Endothelial cell of umbilical vein (primary cell): Measurements from ENCODE around the gene PGD. TPM values are rescaled to one million over a fixed set of nuclear protein-coding genes. Genes with fewer than 3 reads are reported as not detected.

ENCODE experiments used
- BruUV-seq: library from RNA; stranded (reverse); fragments of 400-500 nt; replicated peaks from 2 replicates; lab custom pipeline; 2021; lab: Mats Ljungman, UMichigan
- CTCF ChIA-PET: fragments of 300-600, 350-600 bp; sonication (Branson Sonifier 250); formaldehyde crosslinking; loops from one replicate; lab custom pipeline; 2021; ENCODE audit warnings: antibody characterized with exemption, inconsistent platforms; lab: Charles Lee
- POLR2A ChIA-PET: fragments of 300-600, 350-600 bp; sonication (Branson Sonifier 250); formaldehyde crosslinking; loops from one replicate; lab custom pipeline; 2021; ENCODE audit warnings: antibody characterized with exemption, inconsistent platforms; lab: Charles Lee
- DNase-seq: peaks from one replicate; pipeline ENCODE4 v3.0.0-alpha.2; 2011; ENCODE audit warnings: low read depth, low spot score
- FAIRE-seq: peaks from 2 replicates; lab custom pipeline; 2011; peaks lifted over from hg19 to GRCh38; lab: Jason Lieb, UNC
- H2AFZ ChIP-seq: 2 replicates; pipeline ENCODE4 v1.6.0; 2012; ENCODE audit warnings: low read depth, low read length, control low read depth, inconsistent platforms
- H3K27ac ChIP-seq: 2 replicates; pipeline ENCODE4 v1.5.1; 2011; ENCODE audit warnings: low read depth, mild to moderate bottlenecking, control low read depth, low read length, moderate library complexity; ENCODE audit not compliant: insufficient read depth
- H3K27me3 ChIP-seq, 2 experiments: 2 replicates each; pipeline versions ENCODE4 v1.6.0 to v1.6.1; 2011; ENCODE audit warnings: low read length in 2 of 2, mixed read lengths in 1 of 2; ENCODE audit not compliant: control insufficient read depth in 2 of 2, insufficient read depth in 2 of 2
- H3K36me3 ChIP-seq, 2 experiments: 2 replicates in 1 of 2; 3 replicates in 1 of 2; pipeline ENCODE4 v1.5.1; 2011; ENCODE audit warnings: low read length in 2 of 2, mild to moderate bottlenecking in 1 of 2, moderate library complexity in 1 of 2; ENCODE audit not compliant: control insufficient read depth in 2 of 2, insufficient read depth in 2 of 2; ENCODE audit errors: extremely low read depth in 1 of 2
- H3K4me1 ChIP-seq: 3 replicates; pipeline ENCODE4 v1.5.1; 2011; ENCODE audit warnings: mild to moderate bottlenecking, low read length; ENCODE audit not compliant: control insufficient read depth, insufficient read depth; ENCODE audit errors: extremely low read depth
- H3K4me2 ChIP-seq: 2 replicates; pipeline ENCODE4 v1.6.1; 2011; ENCODE audit warnings: low read length, control low read depth, mixed read lengths; ENCODE audit not compliant: insufficient read depth
- H3K4me3 ChIP-seq, 3 experiments: fragments of 200-600 bp in 1 of 3; sonication (generic), shearing (Covaris generic) in 1 of 3; replicated peaks in 1 of 3; 2 replicates each; pipeline ENCODE4 v1.5.1; 2011 to 2016; ENCODE audit warnings: control low read depth in 3 of 3, low read length in 3 of 3, mild to moderate bottlenecking in 2 of 3, inconsistent platforms in 1 of 3, low read depth in 1 of 3, moderate library complexity in 1 of 3; ENCODE audit not compliant: insufficient read depth in 1 of 3
- H3K79me2 ChIP-seq: 2 replicates; pipeline ENCODE4 v1.6.0; 2012; ENCODE audit warnings: low read length, inconsistent platforms; ENCODE audit not compliant: control insufficient read depth, insufficient read depth
- H3K9ac ChIP-seq: replicated peaks from 2 replicates; pipeline ENCODE3; 2011; ENCODE audit warnings: low read length, control low read depth; ENCODE audit not compliant: insufficient read depth; ENCODE audit errors: extremely low read depth
- H3K9me1 ChIP-seq: replicated peaks from 3 replicates; pipeline ENCODE4 v1.6.0; 2011; ENCODE audit warnings: mild to moderate bottlenecking, low read length; ENCODE audit not compliant: control insufficient read depth, insufficient read depth; ENCODE audit errors: extremely low read depth
- H3K9me3 ChIP-seq: replicated peaks from 2 replicates; pipeline ENCODE4 v1.5.1; 2012; ENCODE audit warnings: low read length, inconsistent platforms; ENCODE audit not compliant: control insufficient read depth, insufficient read depth
- H4K20me1 ChIP-seq: replicated peaks from 2 replicates; pipeline ENCODE3; 2011; ENCODE audit warnings: mild to moderate bottlenecking, low read length; ENCODE audit not compliant: control insufficient read depth, insufficient read depth; ENCODE audit errors: extremely low read depth
- CTCF ChIP-seq, 2 donors: IDR thresholded peaks; 1 replicate in 1 of 2; 2 replicates in 1 of 2; pipeline ENCODE4 v1.5.1; 2011; ENCODE audit warnings: low read length in 2 of 2, mild to moderate bottlenecking in 2 of 2, moderate library complexity in 2 of 2, control low read depth in 1 of 2, inconsistent platforms in 1 of 2, low read depth in 1 of 2; ENCODE audit not compliant: insufficient read depth in 1 of 2; ENCODE audit errors: extremely low read depth in 1 of 2
- EZH2 ChIP-seq: IDR thresholded peaks from 2 replicates; pipeline ENCODE4 v1.6.1; 2012; ENCODE audit warnings: borderline replicate concordance, low read depth, mild to moderate bottlenecking, moderate library complexity, low read length, inconsistent platforms; ENCODE audit not compliant: severe bottlenecking
- FOS ChIP-seq: IDR thresholded peaks from 2 replicates; pipeline ENCODE4 v1.6.1; 2011; ENCODE audit warnings: mild to moderate bottlenecking, low read length, moderate library complexity, borderline replicate concordance; ENCODE audit not compliant: insufficient read depth
- GATA2 ChIP-seq: IDR thresholded peaks from 2 replicates; pipeline ENCODE4 v1.7.0; 2011; ENCODE audit warnings: low read depth, mild to moderate bottlenecking, moderate library complexity, mixed read lengths, low read length; ENCODE audit not compliant: insufficient read length, insufficient read depth
- JUN ChIP-seq: IDR thresholded peaks from 2 replicates; pipeline ENCODE4 v1.6.1; 2011; ENCODE audit warnings: borderline replicate concordance, low read depth; ENCODE audit not compliant: insufficient read length, insufficient read depth
- MAX ChIP-seq: IDR thresholded peaks from 2 replicates; pipeline ENCODE4 v1.6.1; 2011; ENCODE audit not compliant: insufficient read depth, insufficient read length
- MYC ChIP-seq: IDR thresholded peaks from one replicate; pipeline ENCODE4 v1.6.1; 2011; ENCODE audit warnings: mild to moderate bottlenecking, low read depth, low read length
- POLR2A ChIP-seq: IDR thresholded peaks from 2 replicates; pipeline ENCODE4 v1.6.1; 2012; ENCODE audit warnings: low read depth, mild to moderate bottlenecking, control low read depth, low read length
- POLR2AphosphoS5 ChIP-seq: IDR thresholded peaks from 2 replicates; pipeline ENCODE4 v1.6.1; 2012; ENCODE audit warnings: low read depth, mild to moderate bottlenecking, control low read depth, low read length, moderate library complexity; ENCODE audit not compliant: insufficient read depth
- dilution Hi-C: fragments of 300-500 bp; cut with MboI; formaldehyde crosslinking; loops from one replicate; pipeline ENCODE4 v1.15.0; 2019; ENCODE audit warnings: low sequenced_read_pairs; ENCODE audit not compliant: extremely low pct_ligation_motif_present
- intact Hi-C: fragments of 100-400 bp; cut with micrococcal nuclease; formaldehyde crosslinking; loops from one replicate; pipeline ENCODE4 v1.10.0; 2022
- polyA plus RNA-seq, 4 experiments: library from polyadenylated mRNA; depleted of rRNA in 3 of 4; stranded (reverse) in 3 of 4; unstranded in 1 of 4; fragments of >200 nt; gene quantifications; 2 replicates each; pipeline versions ENCODE4 v1.2.1 to v1.2.3, GENCODE V29; 2011 to 2012; ENCODE audit warnings: missing spikeins in 1 of 4
- total RNA-seq: library from RNA; stranded (reverse); gene quantifications from 2 replicates; pipeline ENCODE4 v1.2.3, GENCODE V29; 2021

Gene PGD
- total and polyA plus RNA-seq, 2 donors (not counting 3 experiments of a cell fraction or from before 2014, with no cell fraction given) = 196 to 303 TPM

- BruUV-seq = no TSS peak
- H3K9me1 ChIP-seq = no peaks in the 10 kb centered on the region
Measured at GRCh38 chr1:10400013-10400412, 1.1 kb downstream of the PGD start.

More at GRCh38 chr1:10400013-10400412, 1.1 kb downstream of the PGD start:
- ChIA-PET POLR2A (interaction anchor here (1.8 to 2.4 kb wide), 2 partner anchors 13 to 16 kb away, joined by 10 to 32 read pairs; no protein-coding TSS in a partner anchor), CTCF (interaction anchor here (0.9 to 3.3 kb wide), 4 partner anchors 13 to 95 kb away, joined by 3 to 32 read pairs (median 13); partner anchors contain the start of gene CENPS)
- H3K27me3 ChIP-seq = no peaks in the 10 kb centered on the region
- FAIRE-seq = no peak
- peaks cover 39% of the 10 kb centered on the region for H3K79me2 ChIP-seq
- H3K4me3 ChIP-seq = peak overlapping the region; percentile 67 to 96 (median 95)
- H3K9ac ChIP-seq = peak overlapping the region; percentile 94
- peak overlapping the region; percentile 76 for H3K27ac ChIP-seq
- intact Hi-C loops (no loop called here), dilution Hi-C loops (no loop called here)
- no peaks in the 10 kb centered on the region for H3K9me3 ChIP-seq
- H3K4me1 ChIP-seq = peaks cover 38% of the 10 kb centered on the region
- TF ChIP-seq GATA2 = no peak
- no peak for TF ChIP-seq EZH2
- no peak for TF ChIP-seq POLR2A
- TF ChIP-seq POLR2AphosphoS5 = no peak
- TF ChIP-seq MAX = no peak
- TF ChIP-seq CTCF (IDR thresholded peaks at IDR 0.05; ENCODE audit: extremely low read depth in 1 of 2, insufficient read depth in 1 of 2, low read depth in 1 of 2, low read length in 2 of 2) = no peak
- TF ChIP-seq JUN = no peak
- no peak for TF ChIP-seq FOS
- no peak for TF ChIP-seq MYC
- no peak overlapping the region for H2AFZ ChIP-seq
- peaks cover 5 to 13% of the 10 kb centered on the region in 2 experiments for H3K36me3 ChIP-seq
- no peaks in the 10 kb centered on the region for H4K20me1 ChIP-seq
- peak; percentile 8 for DNase-seq
- peak overlapping the region; percentile 88 for H3K4me2 ChIP-seq
